Adrenal gland (tissue), 12 donors: Measurements from ENCODE around the gene PNMA5. TPM values are rescaled to one million over a fixed set of nuclear protein-coding genes. Genes with fewer than 3 reads are reported as not detected.
"Not testable (repeated sequence)": the region's sequence is repeated elsewhere in the genome, so short reads cannot be mapped to it uniquely, and the experiment has no call there.

Source experiments
- DNase-seq, 7 donors: peaks; one replicate each; pipeline ENCODE4 v3.0.0-alpha.2; 2019 to 2020
- H3K27ac ChIP-seq, 5 donors: fragments of 200-600 bp; sonication (generic) in 4 of 5; 1 replicate in 3 of 5; 2 replicates in 2 of 5; pipeline versions ENCODE4 v1.5.1 to v1.8.0; 2016 to 2020; ENCODE audit warnings: mild to moderate bottlenecking in 1 of 5
- H3K27me3 ChIP-seq: fragments of 200-600 bp; 2 replicates; pipeline ENCODE4 v1.8.0; 2021
- H3K36me3 ChIP-seq, 2 donors: fragments of 200-600 bp; replicated peaks in 1 of 2; 1 replicate in 1 of 2; 2 replicates in 1 of 2; pipeline versions ENCODE4 v1.5.1 to v1.8.0; 2018 to 2022
- H3K4me1 ChIP-seq, 2 donors: fragments of 200-600 bp; replicated peaks in 1 of 2; 1 replicate in 1 of 2; 2 replicates in 1 of 2; pipeline versions ENCODE4 v1.5.1 to v1.8.0; 2018 to 2021
- H3K4me3 ChIP-seq, 4 donors: fragments of 200-600 bp; sonication (generic) in 3 of 4; one replicate each; pipeline ENCODE4 v1.5.1; 2016 to 2018
- H3K9me3 ChIP-seq, 3 donors: fragments of 200-600 bp; sonication (generic) in 1 of 3; replicated peaks in 1 of 3; 1 replicate in 2 of 3; 2 replicates in 1 of 3; pipeline versions ENCODE4 v1.5.1 to v1.8.0; 2016 to 2021
- CTCF ChIP-seq, 6 experiments: fragments of 450-650 bp in 4 of 6; fragments of 200-600 bp in 2 of 6; sonication (generic) in 1 of 6; IDR thresholded peaks; 1 replicate in 5 of 6; 2 replicates in 1 of 6; pipeline versions ENCODE4 v1.5.1 to v1.8.0; 2016 to 2021; ENCODE audit warnings: antibody characterized with exemption in 6 of 6, mild to moderate bottlenecking in 2 of 6, moderate library complexity in 1 of 6
- POLR2A ChIP-seq, 2 donors: fragments of 450-650 bp; IDR thresholded peaks; one replicate each; pipeline ENCODE4 v1.6.1; 2017; ENCODE audit warnings: antibody characterized with exemption in 2 of 2, mild to moderate bottlenecking in 2 of 2, moderate library complexity in 1 of 2
- WGBS, 4 donors: extraction: QIAGEN DNeasy Blood & Tissue Kit in 2 of 4; methylation state at CpG; one replicate each; pipeline versions ENCODE4 v1.1.5 to v1.1.7; 2013 to 2017; 5-methylcytosine and 5-hydroxymethylcytosine counted together
- intact Hi-C, 2 donors: fragments of 100-400 bp; cut with DNase I; formaldehyde crosslinking; loops; one replicate each; pipeline versions ENCODE4 v1.14.1 to v1.15.0; 2022 to 2023
- polyA plus RNA-seq, 3 donors: library from polyadenylated mRNA; stranded (reverse); fragments of 200-250 nt in 2 of 3; fragments of 350-450 nt in 1 of 3; fragmentation: Illumina TruSeq in 1 of 3; extraction: RNeasy Lipid Tissue Mini Kit (QIAGEN cat#74804) in 1 of 3; gene quantifications; one replicate each; pipeline ENCODE4 v1.2.3, GENCODE V29; 2013 to 2014
- total RNA-seq, 9 donors: library from RNA; depleted of rRNA in 4 of 9; stranded (reverse); fragments of >200 nt in 4 of 9; fragments of 120-200 nt in 1 of 9; fragmentation: NEBNext Ultra II Directional in 1 of 9; extraction: Animal tissue kit (Norgen Biotek cat#: 25700) in 1 of 9; gene quantifications; one replicate each; pipeline versions ENCODE4 v1.1.0 to v1.2.4, GENCODE V29; 2013 to 2023
- donor health status: healthy with polysubstance abuse.
- donor health status: Bipolar disorder and iron deficiency.
- donor health status: DM: yes; HTN: yes; CAD: no.
- donor health status: DM: no; HTN: no; CAD: no.
- donor health status: DM: no; HTN: no; CAD: no.
- donor health status: DM: yes; HTN: yes; CAD: no.

Gene PNMA5
- total and polyA plus RNA-seq, 12 donors, result 0.07 to 0.16 TPM; not detected in 10

- Histone ChIP-seq H3K4me3 (no peak overlapping the region), H3K36me3 (no peaks in the 10 kb centered on the region), H3K9me3 (no peaks in the 10 kb centered on the region), H3K4me1 (no peaks in the 10 kb centered on the region), H3K27me3 (peaks cover 16% of the 10 kb centered on the region), H3K27ac (no peak overlapping the region)
- WGBS, 4 donors, result 56 to 86% (median 71%) methylated on average over 4 of the region's 4 CpGs
- DNase-seq, result no peak
- intact Hi-C loops, result no loop called here
- TF ChIP-seq POLR2A (IDR thresholded peaks at IDR 0.05) (no peak), CTCF (IDR thresholded peaks at IDR 0.05) (no peak)
Measured at GRCh38 chrX:153003981-153004380, 10.1 kb upstream of the PNMA5 start.

- H3K27ac ChIP-seq, H3K36me3 ChIP-seq, H3K27me3 ChIP-seq, intact Hi-C loops, H3K4me1 ChIP-seq, H3K9me3 ChIP-seq, H3K4me3 ChIP-seq, DNase-seq: not testable (repeated sequence)
- WGBS, 4 donors, result 53 to 78% (median 74%) methylated on average over 2 of the region's 2 CpGs
Measured at GRCh38 chrX:153002182-153002581, 8.3 kb upstream of the PNMA5 start.

DNA sequence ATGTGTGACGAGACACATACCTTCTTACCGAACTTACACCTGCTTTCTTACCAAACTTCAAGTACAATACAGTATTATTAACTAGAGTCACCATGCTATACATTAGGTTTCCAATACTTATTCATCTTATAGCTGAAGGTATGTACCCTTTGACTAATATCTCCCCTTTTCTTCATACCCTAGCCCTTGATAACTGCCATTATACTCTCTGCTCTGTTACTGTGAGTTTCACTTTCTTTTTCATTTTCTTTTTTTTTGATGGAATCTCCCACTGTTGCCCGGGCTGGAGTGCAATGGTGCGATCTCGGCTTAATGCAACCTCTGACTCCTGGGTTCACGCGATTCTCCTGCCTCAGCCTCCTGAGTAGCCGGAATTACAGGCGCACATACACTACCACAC is 3.4 kb upstream of the PNMA5 start:
- 80 to 91% (median 88%) methylated on average over 9 of the region's 9 CpGs for WGBS, 4 donors
- no peak for TF ChIP-seq POLR2A (IDR thresholded peaks at IDR 0.05)
- TF ChIP-seq CTCF (IDR thresholded peaks at IDR 0.05), result no peak
- DNase-seq, result no peak

DNA sequence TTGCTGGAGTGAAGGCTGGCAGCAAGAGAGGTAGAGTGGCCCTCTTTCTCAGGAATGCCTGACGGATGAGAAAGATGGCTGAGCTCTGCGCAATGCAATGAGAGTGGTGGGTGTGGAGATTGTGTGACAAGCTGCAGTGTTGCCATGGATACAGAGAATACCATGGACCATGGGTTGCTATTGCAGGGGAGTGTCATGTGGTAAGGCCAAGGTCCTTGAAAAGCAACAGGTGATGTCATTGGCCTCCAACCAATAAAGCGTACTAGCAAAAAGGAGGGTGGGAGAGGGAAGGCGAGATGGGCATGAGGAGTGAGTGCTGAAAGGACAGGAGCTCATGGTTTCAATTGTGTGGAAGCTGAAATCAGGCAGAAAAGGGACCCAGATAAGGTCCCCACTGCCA is 1.8 kb downstream of the PNMA5 start:
- intact Hi-C loops, result no loop called here
- H3K27me3 ChIP-seq, result peaks cover 8% of the 10 kb centered on the region
- no peak overlapping the region for H3K27ac ChIP-seq
- no peak for TF ChIP-seq POLR2A (IDR thresholded peaks at IDR 0.05)
- TF ChIP-seq CTCF (IDR thresholded peaks at IDR 0.05), result no peak
- no peaks in the 10 kb centered on the region for H3K4me1 ChIP-seq
- no peak for DNase-seq
- H3K4me3 ChIP-seq, result no peak overlapping the region
- H3K36me3 ChIP-seq, result no peaks in the 10 kb centered on the region
- H3K9me3 ChIP-seq, result no peaks in the 10 kb centered on the region
- WGBS, 4 donors, result 66 to 85% (median 79%) methylated on average over 4 of the region's 4 CpGs

More for the DNA sequence above, 3.4 kb upstream of the PNMA5 start:
- H3K27me3 ChIP-seq, result peaks cover 3% of the 10 kb centered on the region
- H3K36me3 ChIP-seq, result no peaks in the 10 kb centered on the region
- H3K4me1 ChIP-seq, result no peaks in the 10 kb centered on the region
- H3K27ac ChIP-seq, result no peak overlapping the region
- intact Hi-C loops, result no loop called here
- H3K4me3 ChIP-seq, result no peak overlapping the region
- no peaks in the 10 kb centered on the region for H3K9me3 ChIP-seq

DNA sequence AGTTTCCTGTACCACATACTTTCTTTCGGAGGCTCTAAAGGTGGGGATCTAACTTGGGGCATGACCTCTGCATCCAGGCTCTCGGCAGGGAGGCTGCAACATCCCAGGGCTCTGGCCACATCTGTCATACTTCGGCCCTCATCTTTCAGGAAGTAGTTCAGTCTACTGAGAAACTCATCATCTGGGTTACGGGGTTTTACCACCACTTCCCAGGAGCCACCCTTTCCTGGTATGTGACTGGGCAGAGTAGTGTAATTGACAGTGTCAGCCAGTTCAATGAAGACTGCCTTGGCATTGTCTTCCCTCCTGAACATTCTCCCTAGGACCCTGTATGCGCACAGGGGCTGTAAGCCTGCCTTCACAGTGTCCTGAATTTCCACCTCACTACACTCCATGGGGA is 2.8 kb downstream of the PNMA5 start:
- Histone ChIP-seq H3K4me3 (no peak overlapping the region), H3K4me1 (no peaks in the 10 kb centered on the region), H3K36me3 (no peaks in the 10 kb centered on the region), H3K27me3 (peaks cover 8% of the 10 kb centered on the region), H3K9me3 (no peaks in the 10 kb centered on the region), H3K27ac (no peak overlapping the region)
- 71 to 85% (median 81%) methylated on average over 2 to 5 of the region's 5 CpGs; no CpG with 5 or more reads in 1 of the 4 donors for WGBS, 4 donors
- intact Hi-C loops, result no loop called here
- DNase-seq, result no peak
- TF ChIP-seq CTCF (IDR thresholded peaks at IDR 0.05) (no peak), POLR2A (IDR thresholded peaks at IDR 0.05) (no peak)
